ENCODE data around the gene RTBDN.
"Not testable (repeated sequence)": the region's sequence is repeated elsewhere in the genome, so short reads cannot be mapped to it uniquely, and the experiment has no call there.

Gene RTBDN

DNA sequence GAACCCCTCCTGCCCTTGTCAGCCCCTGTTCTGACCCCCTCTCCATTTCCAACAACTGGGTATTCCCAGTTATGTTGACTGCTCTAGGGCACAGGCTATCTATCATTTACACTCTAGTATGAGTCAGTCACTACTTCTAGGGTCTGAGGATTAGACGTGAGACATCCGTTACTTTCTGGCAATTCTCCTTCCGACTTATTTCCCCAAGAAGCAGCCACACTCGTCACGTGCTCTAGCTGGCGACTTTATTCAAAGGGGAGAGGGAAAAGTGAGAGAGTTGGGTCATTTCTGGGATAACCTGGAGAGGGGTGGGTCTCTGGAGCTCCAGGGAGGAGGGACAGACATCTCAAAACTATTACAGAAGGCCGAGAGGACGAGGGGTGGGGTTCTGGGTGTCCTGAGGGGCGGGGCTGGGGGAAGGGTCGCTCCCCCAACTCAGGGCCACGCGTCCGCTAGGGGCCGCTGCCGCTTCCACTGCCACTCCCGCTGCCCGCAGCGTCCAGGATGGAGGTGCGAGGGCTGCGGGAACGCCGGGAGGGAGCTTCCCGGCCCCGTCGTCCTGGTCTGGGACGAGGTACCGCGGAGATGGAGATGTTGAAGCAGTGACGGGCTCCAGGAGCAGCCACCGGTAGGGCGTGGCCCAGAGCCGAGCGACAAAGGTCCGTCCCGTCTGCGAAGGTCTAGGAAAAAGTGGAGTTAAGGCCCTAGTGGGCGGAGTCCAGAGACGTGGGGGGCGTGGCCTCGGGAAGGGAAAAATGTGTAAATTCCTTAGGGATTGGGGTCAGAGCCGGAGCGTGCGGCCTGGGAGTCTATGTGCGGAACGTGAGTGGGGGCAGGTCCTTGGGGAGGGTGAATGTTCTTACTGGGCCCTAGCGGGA is 8.9 kb downstream of the RTBDN start:
- no peak for DNase-seq (ENCODE audit: low read depth in 2 of 3, low spot score in 1 of 3)

- no peak for DNase-seq (ENCODE audit: low read depth in 2 of 3, low spot score in 1 of 3)
These were observed 12.6 kb downstream of the RTBDN start for GRCh38 chr19:12821761-12822160.

DNA sequence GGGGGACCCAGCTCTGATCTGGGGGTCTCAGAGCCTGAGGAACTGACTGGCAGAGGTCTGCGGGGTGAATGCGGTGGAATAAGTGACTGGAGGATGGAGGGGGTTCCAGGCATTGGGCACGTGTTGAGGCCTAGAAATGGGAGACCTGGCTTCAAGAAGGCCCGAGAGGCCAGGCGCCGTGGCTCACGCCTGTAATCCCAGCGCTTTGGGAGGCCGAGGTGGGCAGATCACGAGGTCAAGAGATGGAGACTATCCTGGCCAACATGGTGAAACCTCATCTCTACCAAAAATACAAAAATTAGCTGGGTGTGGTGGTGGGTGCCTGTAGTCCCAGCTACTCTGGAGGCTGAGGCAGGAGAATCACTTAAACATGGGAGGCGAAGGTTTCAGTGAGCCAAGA is 16.6 kb downstream of the RTBDN start:
- DNase-seq (ENCODE audit: low read depth in 2 of 3, low spot score in 1 of 3) = not testable (repeated sequence)

DNA sequence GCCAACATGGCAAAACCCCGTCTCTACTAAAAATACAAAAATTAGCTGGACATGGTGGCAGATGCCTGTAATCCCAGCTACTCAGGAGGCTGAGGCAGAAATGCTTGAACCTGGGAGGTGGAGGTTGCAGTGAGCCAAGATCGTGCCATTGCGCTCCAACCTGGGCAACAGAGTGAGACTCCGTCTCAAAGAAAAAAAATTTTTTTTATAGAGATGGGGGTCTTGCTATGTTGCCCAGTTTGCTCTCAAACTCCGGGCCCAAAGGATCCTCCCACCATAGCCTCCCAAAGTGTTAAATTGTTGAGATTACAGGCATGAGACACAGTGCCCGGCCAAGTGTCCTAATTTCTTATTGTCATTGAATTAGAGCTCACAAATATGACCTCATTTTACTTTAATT is 17.2 kb downstream of the RTBDN start:
- DNase-seq (ENCODE audit: low read depth in 2 of 3, low spot score in 1 of 3) = not testable (repeated sequence)

DNA sequence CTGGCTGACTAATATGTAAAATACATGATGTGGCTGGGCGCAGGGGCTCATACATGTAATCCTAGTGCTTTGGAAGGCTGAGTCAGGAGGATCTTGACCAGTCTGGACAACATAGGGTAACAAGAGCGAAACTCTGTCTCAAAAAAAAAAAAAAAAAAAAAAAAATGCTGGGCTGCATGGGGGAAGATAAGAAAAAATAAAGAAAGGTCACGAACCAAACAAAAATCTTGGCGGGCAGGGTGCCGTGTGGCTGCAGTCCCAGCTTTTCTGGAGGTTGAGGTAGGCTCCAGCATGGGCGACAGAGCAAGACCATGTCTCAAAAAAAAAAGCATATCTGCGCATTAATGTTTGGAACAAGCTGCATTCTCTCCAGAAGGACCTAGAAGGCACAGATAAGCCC is 19.3 kb downstream of the RTBDN start:
- no peak for DNase-seq (ENCODE audit: low read depth in 2 of 3, low spot score in 1 of 3)

DNA sequence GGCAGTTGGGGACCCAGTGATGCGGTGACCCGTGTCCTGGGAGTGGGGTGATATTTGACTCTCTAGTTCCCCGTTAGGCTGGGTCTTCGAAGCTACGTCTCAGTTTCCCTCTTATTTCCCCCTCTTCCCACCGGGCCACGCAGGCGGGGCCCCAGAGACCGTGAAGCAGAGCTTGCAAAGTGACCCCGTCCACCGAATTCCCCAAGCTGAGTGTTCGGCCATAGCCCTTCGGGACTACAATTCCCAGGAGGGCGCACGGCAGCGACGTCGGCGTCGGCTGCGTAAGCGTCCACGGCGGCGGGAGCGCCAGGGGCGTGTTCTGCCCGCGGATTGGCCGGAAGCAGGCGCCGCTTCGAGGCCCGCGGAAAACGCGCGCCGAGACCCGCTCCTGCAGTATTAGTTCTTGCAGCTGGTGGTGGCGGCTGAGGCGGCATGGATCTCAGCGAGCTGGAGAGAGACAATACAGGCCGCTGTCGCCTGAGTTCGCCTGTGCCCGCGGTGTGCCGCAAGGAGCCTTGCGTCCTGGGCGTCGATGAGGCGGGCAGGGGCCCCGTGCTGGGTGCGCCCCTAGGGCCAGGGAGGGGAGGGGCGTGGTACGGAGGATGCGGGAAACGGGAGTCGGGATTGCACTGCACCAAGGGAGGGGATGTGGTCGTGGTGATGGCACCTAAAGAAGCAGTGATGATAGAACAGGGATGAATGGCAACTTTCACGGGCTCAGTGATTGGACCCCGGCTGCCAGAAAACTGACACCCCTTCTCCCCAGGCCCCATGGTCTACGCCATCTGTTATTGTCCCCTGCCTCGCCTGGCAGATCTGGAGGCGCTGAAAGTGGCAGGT is 27.9 kb downstream of the RTBDN start, which contains the start of gene RNASEH2A:
Gene RNASEH2A, plus strand, starts transcription at position 343 of the 840 bp plus-strand sequence. Its CDS starts 90 bp downstream, at position 433.
- peak; percentile 77 to 87 (median 78) for DNase-seq (ENCODE audit: low read depth in 2 of 3, low spot score in 1 of 3)

- DNase-seq (ENCODE audit: low read depth in 2 of 3, low spot score in 1 of 3) = no peak
These were observed 30.3 kb downstream of the RTBDN start for GRCh38 chr19:12804051-12804450.

- DNase-seq (ENCODE audit: low read depth in 2 of 3, low spot score in 1 of 3) = no peak
These were observed 31.9 kb downstream of the RTBDN start for GRCh38 chr19:12802267-12803106.

- DNase-seq (ENCODE audit: low read depth in 2 of 3, low spot score in 1 of 3) = peak; percentile 68 to 72 (median 68)
These were observed 32.7 kb downstream of the RTBDN start, which contains the start of the genes PRDX2 and THSD8 for GRCh38 chr19:12801466-12802266. PRDX2 (minus strand) TSS chr19:12801800; CDS start chr19:12801261, 539 bp downstream. THSD8 (plus strand) TSS chr19:12802069; CDS start chr19:12802072, 3 bp downstream.

DNA sequence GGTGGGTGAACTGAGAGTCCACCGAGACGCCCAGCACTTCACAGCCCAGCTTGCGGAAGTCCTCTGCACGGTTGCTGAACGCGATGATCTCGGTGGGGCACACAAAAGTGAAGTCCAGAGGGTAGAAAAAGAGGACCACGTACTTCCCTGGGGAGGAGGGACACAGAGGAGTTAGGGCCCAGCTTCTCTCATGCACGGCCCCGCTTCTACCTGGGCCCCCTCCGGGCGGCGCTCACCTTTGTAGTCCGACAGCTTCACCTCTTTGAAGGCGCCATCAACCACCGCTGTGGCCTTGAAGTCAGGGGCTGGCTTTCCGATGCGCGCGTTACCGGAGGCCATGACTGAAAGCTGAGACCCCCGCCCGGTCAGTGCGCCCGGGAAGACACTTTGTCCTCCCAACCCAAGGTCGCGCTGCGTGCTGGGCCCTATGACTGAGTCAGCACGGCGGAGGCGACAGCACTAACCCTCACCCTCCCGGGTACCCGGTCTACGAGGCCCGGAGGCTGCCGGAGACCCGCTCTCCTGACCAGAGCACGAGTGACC is 33.4 kb downstream of the RTBDN start:
- no peak for DNase-seq (ENCODE audit: low read depth in 2 of 3, low spot score in 1 of 3)

DNA sequence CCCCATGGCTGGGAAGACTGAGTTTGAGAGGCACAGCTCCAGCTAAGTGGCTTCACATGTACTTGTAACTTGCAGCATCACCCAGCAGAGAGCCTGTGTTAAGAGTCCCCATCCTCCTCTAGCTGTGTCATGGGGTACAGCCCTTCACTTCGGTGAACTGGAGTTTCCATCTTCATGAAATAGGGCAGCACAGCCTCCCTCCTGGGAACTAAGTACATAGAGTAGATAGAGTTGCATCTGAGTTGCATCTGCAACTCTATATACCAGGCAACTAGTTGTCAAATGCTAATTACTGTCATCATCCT is 34.0 kb downstream of the RTBDN start:
- no peak for DNase-seq (ENCODE audit: low read depth in 2 of 3, low spot score in 1 of 3)

GRCh38 chr19:12799742-12800465 is 34.5 kb downstream of the RTBDN start:
- no peak for DNase-seq (ENCODE audit: low read depth in 2 of 3, low spot score in 1 of 3)

GRCh38 chr19:12797607-12798006 is 36.8 kb downstream of the RTBDN start:
- not testable (repeated sequence) for DNase-seq (ENCODE audit: low read depth in 2 of 3, low spot score in 1 of 3)

DNA sequence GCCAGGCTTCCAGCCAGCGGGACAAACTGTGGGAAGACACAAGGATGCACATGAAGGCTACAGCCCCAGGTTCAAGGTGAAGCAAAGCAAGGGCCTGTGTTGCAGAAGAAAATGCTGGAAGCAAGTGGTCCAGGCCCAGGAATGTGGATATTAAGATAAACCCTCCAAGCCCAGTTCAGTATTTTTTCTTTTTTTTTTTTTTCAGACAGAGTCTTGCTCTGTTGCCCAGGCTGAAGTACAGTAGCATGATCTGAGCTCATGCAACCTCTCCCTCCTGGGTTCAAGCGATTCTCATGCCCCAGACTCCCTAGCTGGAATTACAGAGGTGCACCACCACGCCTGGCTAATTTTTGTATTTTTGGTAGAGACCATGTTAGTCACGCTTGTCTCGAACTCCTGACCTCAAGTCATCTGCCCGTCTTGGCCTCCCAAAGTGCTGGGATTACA is 37.2 kb downstream of the RTBDN start:
- DNase-seq (ENCODE audit: low read depth in 2 of 3, low spot score in 1 of 3) = no peak

DNA sequence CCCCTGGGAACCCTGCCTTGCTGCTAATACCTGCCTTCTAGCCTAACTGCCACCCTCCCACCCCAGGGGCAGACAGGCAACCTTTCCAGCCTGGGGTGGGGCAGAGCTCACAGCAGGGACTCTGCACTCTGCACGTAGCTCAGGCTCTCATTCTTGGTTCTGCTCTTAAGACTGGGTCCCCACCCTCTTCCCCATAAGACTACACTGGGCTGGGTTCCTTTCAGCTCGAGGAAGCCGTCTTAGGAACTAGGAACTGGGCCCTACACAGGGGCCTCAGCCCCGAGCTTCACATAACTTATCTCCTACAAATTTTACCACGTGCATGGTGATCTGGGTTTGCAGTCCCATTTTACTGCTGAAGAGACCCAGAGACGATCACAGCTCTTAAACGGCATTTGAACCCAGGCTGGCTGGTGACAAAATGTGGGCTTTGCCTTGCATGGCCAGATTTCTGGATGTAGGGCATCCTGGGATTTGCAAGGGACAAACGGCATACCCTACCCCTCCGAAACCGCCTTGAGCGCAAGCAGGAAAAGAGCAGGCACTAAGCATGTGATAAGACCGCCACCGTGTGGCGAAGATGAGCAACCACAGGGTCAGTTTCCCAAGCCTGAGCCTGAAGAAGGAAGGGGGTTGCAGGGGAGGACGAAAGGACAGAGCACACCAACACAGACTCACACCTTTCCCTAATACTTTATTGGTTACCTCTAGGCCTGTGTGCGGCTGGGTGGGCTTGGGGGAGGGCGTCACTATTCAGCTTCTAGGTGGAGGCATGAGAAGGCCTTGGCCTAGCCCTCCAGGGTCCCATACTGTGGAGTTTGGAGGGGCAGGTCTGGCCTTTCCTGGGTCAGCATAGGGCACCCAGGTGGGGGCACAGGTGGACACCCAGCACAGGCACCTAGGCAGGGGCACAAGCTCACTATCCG is 38.0 kb downstream of the RTBDN start:
- DNase-seq (ENCODE audit: low read depth in 2 of 3, low spot score in 1 of 3) = peak in 1 of 3 donors; percentile 76

GRCh38 chr19:12794971-12795381 is 39.4 kb downstream of the RTBDN start:
- no peak for DNase-seq (ENCODE audit: low read depth in 2 of 3, low spot score in 1 of 3)

GRCh38 chr19:12794196-12794941 is 40.0 kb downstream of the RTBDN start:
- DNase-seq (ENCODE audit: low read depth in 2 of 3, low spot score in 1 of 3) = no peak

Data from stimulated activated CD4-positive, alpha-beta T cell treated with anti-CD3 and anti-CD28 coated beads, Interleukin-12 subunit alpha, Interleukin-12 subunit beta, amount 100 ng/mL, for 48 hours (primary cell).